ENCODE results near the gene CYB5R3.

GRCh38 chr22:42644422-42645340 is 4.5 kb downstream of the CYB5R3 start:
- TF ChIP-seq POLR2A (IDR thresholded peaks at IDR 0.05) (no peak), CTCF (IDR thresholded peaks at IDR 0.05) (no peak)
